Activated T-cell treated with anti-CD3 and anti-CD28 coated beads for 48 hours (primary cell): ENCODE data around the gene ARVCF.

Experiments
- DNase-seq: peaks from one replicate; pipeline ENCODE4 v3.0.0-alpha.2; 2020; ENCODE audit warnings: low read depth

The ARVCF gene

DNA sequence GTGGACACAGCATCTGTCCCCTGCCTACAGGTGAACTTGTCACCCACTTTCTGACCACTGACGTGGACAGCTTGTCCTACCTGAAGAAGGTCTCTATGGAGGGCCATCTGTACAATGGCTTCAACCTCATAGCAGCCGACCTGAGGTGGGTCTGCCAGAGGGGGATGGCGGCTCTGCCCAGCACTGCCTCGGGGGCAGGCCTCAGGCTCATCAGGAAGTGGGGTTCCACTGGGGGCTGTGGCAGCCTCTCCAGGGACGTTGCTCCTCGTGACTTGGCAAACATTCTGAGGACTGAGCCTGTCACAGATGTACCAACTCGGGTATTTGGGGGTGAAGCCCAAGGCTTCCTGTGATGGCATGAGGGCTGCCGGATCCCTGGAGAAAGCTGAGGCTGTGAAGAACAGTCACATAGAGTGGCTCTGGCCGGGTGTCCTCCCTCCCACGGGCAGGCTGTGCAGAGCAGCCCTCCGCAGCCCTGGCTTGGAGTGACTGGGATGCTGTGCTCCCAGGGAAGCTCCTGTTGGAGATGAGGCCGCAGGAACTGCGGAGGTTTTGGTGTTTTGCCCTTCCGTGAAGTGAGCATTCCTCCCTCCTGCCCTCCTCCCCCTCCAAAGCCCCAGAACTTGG lies 36.9 kb upstream of the ARVCF start:
- DNase-seq: no peak

DNA sequence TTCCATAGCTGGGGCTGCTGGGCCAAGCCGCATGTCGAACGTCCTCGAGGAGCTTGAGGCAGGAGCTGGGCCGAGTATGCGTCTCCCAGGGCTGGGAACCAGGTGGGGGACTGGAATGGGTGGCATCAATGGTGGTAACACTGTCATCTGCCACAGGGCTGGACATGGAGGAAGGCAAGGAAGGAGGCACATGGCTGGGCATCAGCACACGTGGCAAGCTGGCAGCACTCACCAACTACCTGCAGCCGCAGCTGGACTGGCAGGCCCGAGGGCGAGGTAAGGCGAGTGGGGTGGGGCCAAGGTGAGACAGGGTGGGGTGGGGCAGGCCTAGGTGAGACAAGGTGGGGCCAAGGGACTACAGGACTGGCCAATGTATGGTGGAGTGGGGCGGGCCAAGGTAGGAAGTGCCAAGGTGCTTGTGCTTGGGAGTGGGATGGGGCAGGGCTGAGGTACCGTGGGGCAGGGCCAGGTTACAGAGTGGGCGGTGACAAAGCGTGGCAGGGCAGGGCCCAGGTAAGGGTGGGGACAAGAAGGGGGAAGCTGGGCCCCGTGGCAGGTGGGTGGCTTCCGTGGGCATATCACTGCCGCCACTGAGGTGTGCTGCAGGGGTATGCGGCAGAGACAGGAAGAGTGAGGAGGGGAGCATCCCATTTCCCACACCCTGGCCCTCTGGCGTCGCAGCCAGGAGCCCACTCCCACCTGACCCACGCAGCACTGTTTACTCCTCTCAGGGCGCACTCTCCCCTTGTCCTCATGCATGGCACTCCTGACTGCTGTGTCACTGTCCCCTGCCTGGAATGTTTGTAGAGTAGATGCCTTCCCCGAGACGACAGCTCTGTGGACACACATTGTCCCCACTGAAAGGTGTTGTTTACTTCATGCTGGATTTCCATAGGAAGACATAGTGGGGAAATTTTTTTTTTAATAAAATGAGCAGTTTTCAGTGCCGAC lies 36.0 kb upstream of the ARVCF start:
- no peak for DNase-seq

DNA sequence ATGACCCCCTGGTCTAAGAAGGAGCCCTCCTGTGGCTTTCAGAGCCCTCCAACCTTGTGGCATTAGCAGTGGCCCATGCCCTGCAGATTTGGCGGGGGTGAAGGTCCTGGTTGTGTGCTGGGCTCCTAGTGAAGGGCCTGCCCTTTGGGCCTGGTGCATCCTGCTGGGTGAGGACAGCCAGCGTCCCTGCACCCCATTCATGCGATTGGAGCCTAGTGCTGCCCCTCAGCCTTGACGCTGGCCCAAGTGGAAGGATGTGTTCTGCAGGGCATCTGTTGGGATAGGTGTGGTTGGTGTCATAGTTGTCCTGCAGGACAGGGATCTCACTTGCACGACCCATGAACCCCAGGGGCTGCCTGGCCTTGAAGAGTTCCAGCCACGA lies 35.3 kb upstream of the ARVCF start:
- no peak for DNase-seq

DNA sequence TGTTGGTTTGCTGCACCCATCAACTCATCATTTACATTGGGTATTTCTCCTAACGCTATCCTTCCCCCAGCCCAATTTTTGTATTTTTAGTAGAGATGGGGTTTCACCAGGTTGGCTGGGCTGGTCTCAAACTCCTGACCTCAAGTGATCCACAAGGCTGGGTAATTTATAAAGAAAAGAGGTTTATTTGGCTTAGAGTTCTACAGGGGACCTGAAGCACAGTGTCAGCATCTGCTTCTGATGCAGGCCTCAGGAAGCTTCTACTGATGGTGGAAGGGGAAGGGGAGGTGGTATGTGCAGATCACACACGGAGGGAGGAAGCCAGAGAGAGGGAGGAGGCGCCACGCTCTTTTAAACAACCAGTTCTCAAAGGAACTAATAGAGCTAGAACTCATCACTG lies 30.1 kb upstream of the ARVCF start:
- no peak for DNase-seq

DNA sequence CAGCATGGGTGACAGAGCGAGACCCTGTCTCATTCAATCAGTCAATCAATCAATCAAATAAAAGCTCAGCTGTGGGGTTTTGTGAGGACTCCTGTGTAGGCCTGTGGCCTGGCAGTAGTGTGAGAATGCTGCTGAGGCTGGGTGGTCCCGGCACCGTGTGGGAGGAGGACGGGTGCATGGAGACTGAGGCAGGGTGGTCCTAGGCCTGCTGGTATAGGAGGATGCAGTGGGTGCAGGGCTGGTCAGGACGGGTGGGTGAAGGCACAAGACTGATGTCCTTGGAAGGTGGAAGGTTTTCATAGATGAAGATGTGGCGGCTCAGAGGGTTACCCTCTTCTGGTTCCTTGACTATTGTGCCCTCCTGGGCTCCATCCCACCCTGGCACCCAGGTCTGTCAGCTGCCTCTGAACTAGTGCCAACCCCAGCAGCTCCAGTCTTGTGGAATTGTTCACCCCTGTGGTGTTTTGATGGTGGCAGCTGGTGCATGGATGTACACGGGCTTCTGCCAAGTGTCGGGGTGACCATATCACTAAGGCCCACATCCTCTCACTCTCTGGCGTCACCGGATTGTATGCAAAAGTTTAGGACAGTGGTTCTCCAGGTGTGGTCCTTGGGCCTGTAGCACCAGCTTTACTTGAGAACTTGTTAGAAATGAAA lies 28.0 kb upstream of the ARVCF start:
- DNase-seq: no peak

DNA sequence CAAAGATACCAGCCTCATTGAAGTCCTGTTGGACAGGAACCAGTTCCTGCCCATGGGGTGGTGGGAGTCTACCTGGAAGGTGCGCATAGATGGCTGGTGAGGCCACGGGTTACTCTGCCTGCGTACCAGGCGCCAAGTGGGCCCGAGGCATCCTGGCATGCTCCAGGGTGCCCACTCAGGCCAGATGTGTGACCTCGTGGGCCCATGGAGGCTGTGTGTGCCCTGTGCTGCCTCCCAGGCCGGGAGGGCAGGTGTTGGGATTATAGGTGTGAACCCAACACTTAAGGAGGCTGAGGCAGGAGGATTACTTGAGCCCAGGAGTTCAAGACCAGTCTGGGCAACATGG lies 27.3 kb upstream of the ARVCF start:
- no peak for DNase-seq

DNA sequence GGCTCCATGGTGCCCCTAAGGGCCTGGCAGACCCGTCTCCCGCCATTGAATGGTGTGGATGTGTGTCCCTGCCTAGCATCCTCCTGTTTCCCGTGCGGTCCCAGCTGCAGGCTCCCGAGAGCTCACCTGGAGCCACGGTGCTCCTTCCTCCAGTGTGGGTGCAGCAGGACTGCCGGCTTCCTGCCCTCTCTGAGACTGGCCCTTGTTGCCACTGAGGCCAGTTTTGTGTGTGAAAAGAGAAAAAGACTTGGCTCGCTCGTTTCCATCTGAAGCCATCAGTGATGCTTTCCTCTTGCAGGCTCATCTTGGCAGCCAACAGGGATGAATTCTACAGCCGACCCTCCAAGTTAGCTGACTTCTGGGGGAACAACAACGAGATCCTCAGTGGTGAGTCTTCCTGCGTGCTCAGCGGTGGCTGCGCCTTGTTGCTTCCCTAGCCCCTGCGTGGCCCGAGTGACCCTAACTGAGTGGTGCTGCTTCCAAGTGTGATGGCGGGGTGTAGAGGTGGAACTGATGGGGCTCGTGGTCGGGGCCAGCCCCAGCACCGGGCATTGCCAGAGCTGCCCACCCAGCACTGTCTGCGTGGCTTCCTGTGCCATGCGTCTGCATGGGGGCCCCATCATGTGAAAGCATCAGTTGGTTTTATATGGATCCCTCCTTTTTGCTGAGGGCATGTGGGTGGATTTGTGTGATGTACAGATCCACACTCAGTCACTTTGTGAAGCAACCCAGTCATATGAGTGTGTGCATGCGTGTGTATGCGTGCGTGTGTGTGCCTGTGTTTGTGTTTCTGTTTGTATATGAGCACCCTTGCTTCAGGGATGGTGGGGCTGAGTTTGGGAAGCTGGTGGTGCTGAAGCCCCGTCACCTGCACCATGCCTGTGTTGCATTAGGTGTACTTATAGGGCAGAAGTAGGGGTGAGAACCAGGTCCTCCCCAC lies 26.7 kb upstream of the ARVCF start:
- no peak for DNase-seq

DNA sequence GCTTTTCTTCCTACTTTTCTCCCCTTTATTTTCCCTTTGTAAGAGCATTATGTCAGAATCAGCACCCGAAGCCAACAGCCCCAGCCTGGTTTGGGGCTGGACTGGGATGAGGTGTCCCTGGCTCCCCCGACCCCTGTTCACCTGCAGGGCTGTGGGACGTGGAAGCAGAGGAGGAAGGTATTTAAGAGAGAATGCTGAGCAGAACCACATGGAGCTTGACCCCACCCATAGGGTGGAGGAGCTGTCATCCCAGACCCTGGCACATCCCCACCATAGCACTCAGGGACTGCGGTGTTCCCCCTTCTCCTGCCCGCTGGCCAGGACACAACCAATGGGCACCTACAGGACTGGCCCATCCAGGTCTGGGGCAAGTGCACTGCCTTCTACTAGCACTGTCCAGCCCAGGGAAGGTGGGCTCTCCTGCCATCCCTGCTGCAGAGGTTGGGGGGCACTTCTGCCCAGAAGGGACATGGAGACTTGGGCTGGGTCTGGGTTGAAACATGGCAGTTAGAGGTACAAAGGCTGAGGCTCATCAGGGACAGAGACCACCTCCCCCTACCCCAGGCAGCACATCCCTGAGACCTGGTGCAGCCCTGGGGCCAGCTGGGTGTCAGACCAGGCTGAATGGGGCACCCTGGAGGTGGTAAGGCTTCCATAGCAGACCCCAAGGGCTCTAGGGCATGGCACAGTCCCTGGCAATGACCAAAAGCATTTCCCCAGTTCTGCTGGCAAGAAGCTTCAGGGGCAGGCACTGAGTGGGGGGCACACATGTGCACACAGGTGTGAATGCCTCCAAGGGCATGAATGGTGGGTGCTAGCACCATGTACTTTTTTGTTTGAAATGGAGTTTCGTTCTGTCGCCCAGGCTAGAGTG lies 23.9 kb upstream of the ARVCF start:
- no peak for DNase-seq

DNA sequence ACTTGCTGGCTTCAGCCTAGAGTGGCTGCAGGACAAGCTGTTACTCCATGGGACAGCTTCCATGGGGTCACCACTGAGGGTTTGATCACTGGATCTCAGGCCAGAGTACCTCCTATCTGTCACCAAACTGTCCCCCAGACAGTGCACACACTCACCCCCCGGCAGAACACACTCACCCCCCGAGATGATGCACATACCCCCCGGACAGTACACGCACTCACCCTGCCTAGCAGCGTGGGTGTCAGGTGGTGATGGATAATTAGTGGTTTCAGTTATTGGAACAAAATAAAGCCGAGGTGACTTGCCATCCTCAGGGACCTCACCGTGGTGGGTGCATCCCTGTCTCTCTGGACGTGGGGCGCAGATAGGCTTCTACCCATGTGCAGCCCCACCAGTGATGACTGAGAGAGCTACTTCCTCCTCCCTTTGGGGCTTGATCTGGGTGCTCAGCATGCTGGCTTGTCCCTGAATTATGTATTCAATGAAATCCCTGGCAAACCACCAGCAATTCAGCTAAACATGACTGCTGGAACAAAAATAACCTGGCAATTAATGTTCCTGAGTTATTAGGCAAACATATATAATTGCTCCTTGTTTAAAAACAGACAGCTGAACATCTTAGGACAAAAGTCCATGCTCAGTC lies 23.2 kb upstream of the ARVCF start:
- no peak for DNase-seq

DNA sequence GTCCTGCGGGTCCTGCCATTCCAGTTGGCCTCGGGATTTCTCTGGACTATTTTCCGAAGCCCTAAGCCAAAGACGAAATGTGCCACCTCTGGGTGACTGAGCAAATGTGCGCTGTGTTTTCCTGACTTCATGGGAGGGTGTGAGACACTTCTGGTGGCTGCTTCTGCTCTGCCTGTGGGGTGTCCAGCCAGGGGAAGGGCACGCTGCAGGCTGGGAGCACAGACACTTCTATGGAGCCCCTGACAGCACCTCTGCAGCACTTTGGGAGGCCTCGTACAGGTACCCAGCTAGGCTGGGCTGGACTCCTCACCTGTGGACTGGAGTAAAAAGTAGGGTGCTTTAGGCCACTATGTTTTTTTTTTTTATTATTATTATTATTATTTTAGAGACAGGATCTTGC lies 22.0 kb upstream of the ARVCF start:
- no peak for DNase-seq

DNA sequence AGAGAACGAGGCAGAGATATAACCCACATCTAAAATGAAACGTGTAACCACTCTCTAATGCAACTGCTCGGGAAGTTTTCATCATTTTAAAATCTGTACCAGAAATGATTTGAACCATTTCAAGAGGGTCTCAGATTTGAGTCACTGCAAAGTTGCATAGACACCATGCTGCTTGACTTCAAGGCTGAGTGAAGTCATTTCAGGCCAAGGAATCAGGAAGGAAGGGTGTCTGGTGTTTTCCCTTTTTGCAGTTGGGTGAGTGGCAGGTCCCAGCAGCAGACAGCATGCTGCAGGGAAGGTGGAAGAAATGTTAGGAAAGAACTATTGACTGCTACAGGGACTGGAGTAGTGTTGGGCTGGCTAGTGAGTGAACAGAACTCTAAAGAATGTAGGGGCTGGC lies 20.8 kb upstream of the ARVCF start:
- DNase-seq: no peak

DNA sequence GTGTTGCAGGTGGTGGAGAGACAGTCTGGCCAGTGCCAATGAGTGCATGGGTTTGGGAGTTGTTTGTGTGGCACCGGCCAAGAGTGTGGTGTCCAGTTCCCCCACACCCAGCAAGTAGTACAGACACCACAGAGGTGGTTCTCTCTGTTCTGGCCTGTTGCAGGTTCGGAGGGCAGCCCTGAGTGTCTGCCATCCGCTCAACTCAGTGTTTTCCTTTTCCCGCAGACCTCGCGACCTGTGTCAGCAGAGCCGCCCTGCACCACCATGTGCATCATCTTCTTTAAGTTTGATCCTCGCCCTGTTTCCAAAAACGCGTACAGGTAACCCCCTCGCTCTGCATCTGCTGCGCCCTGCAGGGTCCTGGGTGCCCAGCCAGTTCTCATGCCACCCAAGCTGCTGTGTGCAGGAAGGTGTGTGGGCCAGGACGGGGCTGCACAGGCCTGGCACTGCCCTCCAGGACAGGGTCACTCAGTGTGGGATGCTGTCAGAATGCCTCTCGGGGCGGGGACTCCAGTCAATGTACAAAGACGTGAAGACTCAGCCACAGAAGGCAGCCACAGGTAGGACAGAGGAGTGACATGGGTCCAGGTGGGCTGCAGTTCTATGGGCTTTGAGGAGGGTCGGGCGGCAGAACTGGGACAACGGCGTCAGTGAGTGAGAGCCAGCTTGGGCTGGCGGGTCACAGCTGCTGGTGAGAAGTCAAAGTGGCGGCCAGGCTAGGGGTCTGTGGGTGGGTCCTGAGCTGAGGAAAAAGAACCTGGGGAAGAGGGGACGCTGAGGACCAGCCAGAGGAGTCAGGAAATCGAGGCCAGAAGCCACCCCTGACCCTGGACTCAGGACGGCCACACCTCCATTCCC lies 20.1 kb upstream of the ARVCF start:
- DNase-seq: no peak

DNA sequence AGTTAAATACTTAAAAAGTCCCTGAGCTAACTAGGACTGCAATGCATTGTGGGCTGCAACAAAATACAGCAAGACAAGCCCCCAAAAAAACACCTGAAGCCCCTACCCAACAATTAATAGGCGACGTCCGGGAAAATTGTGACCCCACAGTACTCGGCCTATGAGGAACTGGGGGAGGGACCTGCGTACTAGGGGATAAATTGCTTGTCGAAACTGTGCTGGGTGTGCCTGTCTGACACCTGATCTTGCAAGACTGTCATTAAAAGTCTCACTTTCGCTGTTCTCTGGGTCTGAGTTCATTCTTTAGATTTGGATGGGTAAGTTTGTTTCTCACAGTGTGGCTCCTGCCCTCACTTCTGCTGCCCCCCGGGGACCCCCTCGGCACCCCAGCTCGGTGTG lies 19.5 kb upstream of the ARVCF start:
- no peak for DNase-seq

DNA sequence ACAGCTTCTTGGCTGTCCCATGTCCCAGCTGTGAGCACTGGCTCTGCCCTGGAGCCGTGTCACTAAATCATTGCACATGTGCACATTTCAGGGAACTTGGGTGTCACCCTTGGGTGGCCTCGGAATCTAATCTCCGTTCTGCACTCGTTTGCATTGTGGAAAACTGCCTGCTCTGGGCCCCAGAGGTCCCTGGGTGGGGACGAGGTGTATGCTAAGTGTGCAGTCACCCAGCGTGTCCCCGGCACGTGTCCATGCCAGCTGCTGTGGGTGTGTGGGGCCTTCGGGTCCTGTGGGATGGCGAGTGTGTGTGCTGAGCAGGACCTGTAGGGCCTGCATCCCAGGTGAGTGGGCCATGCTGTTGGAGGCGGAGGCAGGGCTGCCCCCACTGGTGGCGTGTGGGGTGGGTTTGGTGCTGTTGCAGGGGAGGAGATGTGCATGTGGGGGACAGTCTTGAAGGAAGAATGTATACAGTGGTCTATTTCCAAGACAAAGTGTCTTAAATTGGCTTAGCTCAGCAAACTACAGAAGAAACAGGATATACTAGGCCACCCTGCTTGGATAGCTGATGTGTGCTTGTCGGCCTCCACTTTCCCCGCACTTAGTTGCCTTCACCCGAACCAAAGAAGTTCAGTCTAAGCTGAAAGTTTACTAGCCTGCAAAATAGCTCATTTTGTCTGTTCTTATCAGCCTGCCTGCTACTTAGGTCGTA lies 18.9 kb upstream of the ARVCF start:
- no peak for DNase-seq

DNA sequence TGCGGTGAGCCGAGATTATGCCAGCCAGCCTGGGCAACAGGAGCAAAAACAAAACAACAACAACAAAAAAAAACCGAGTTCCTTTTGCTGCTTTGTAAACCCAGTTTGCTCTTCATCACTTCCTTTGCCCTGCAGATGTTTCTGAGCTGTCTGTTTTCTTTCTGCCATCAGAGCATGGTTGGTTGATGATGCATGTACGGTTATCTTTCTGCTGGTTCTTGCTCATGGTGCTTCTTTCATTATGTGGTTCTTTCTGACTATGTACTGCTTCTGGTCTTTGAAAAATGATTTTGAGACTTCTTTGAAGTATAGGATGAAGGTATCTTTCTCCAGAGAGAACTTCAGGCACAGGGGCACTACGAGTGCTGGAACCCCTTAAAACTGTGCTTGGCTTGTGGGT lies 17.5 kb upstream of the ARVCF start:
- DNase-seq: no peak

DNA sequence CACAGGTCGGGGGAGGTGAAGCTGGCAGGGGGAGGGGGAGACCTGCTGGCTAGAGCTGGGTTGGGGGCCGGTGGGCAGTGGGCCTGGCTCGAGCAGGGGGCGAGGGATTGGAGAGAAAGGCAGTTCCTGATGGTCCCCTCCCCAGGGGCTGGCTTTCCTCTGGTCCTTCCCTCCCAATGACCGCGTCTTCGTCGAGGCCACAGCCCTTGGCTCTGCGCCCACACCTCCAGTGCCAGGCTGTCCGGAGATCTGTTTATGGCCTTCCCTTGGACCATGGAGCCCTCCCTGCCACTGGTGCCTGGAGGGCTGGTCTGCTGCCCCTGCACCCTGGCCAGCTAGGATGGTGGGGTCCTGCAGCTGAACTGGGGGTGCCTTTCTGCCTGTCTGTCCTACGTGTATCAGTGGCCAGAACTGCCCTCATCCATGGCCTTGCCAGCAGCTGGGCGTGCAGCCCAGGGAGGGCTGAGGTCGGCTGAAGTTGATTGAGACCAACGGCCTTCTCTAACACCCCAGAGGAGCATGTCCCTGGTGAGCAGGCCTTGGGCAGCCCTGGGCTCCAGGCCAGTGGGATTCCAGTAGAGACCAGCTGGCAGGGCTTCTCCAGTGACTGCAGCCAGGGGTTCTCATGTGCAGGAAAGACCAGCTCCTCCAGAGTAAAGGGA lies 16.6 kb upstream of the ARVCF start:
- no peak for DNase-seq

DNA sequence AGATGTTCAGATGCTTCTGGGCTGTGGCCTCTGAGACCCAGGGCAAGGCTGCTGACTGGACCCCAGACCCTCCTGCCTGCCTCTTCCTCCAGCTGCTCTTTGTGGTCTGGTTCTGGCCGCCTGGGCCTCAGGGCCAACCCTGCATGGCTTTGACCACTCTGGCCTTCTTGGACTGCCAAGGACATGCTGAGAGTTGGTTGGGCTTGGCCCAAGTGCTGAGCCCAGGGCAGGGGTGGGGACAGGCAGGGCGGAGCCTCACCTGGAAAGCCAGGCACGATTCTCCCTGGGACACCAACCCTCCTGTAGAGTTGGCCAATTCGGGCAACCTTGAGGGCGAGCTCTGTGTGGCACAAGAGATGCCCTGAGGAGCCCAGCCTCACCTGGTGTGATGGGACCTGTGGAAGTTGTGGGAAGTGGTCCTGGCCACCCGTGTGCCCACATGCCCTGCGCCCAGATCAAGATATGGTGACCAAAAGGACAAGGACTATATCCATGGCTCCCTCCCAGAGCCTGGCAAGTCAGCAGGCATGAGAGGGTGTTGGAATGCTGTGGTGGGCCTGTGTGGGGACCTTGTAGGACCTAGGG lies 15.9 kb upstream of the ARVCF start:
- no peak for DNase-seq
